ENCODE results near the gene SPOUT1.
"Not testable (repeated sequence)": the region's sequence is repeated elsewhere in the genome, so short reads cannot be mapped to it uniquely, and the experiment has no call there.

The SPOUT1 gene, protein sequence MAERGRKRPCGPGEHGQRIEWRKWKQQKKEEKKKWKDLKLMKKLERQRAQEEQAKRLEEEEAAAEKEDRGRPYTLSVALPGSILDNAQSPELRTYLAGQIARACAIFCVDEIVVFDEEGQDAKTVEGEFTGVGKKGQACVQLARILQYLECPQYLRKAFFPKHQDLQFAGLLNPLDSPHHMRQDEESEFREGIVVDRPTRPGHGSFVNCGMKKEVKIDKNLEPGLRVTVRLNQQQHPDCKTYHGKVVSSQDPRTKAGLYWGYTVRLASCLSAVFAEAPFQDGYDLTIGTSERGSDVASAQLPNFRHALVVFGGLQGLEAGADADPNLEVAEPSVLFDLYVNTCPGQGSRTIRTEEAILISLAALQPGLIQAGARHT

DNA sequence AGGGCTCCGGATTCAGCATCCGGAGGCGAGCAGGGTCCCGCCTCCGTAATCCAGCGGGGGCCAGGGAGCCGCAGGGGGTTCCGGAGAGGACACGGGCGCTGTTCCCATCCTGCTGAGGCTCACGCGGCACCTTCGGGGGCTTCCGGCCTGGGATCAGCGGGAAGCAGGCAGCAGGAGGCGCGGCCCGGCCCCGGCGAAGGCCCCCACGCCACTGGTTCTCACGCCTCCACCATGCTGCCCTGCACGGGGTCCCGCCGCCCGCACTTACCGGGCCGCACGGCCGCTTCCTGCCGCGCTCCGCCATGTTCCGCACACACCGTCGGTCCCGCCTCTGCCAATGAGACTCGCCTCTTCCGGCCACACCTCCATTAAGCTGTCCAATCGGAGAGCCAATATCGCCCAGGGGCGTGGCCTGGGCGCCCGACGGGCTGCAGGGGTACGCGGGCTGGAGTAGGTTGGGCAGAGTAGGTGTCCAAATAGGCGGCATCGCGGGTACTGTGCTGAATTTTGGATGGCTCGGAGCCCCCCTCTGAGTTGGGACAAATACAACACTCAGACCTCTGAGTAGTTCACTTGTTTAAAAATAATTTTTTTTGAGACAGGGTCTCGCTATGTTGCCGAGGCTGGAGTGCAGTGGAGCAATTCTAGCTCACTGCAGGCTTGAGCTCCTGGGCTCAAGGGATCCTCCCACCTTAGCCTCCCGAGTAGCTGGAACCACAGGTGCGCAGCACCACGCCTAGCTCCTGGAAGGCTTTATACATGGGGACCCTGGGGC, at the start of gene SPOUT1:
TSS of gene SPOUT1 (minus strand) at position 318 of the 775 bp plus-strand sequence. CDS start at position 304, 14 bp downstream.
- DNase-seq = peak; percentile 94 to 96

DNA sequence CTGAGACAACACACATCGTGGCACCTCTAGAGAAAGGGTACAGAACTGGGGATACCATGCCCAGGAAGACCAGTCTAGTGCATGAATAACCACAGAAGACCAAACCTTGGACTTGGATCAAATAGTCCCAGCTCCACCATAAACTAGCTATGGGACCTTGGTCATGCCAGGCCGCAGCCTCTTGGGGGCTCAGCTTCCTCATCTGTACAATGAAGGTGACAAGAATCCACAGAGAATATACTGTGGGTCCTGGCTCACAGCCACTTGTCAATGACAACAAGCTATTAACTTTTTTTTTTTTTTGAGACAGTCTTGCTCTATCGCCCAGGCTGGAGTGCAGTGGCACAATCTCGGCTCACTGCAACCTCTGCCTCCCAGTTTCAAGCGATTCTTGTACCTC, 48.3 kb upstream of the SPOUT1 start:
- no peak for DNase-seq

- not testable (repeated sequence) for DNase-seq
These were observed 41.3 kb upstream of the SPOUT1 start for GRCh38 chr9:128870941-128871265.

GRCh38 chr9:128870128-128870940, 40.7 kb upstream of the SPOUT1 start:
- DNase-seq = no peak

GRCh38 chr9:128863647-128864046, 34.1 kb upstream of the SPOUT1 start:
- DNase-seq = peak; percentile 89 to 91

- DNase-seq = no peak
These were observed 32.8 kb upstream of the SPOUT1 start for GRCh38 chr9:128862401-128862851.

DNA sequence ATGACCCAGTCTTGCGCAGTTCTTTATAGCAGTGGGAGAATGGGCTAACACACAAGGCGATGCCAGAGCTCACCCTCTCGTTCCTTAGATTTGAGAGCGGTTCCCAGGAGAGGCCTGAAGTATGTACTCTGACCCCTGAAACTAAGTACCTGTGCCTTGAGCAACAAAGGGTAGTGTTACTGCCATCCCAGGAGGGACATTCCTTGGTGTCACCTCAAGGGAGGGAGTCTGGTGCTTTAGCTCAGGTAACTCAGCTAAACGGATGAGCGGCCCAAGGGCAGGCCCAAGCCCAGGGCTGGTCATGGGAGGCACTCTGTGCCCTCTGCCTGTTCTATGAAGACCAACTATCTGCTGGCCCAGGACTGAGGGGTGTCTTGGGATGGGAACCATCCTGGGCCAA, 31.9 kb upstream of the SPOUT1 start:
- DNase-seq = no peak

DNA sequence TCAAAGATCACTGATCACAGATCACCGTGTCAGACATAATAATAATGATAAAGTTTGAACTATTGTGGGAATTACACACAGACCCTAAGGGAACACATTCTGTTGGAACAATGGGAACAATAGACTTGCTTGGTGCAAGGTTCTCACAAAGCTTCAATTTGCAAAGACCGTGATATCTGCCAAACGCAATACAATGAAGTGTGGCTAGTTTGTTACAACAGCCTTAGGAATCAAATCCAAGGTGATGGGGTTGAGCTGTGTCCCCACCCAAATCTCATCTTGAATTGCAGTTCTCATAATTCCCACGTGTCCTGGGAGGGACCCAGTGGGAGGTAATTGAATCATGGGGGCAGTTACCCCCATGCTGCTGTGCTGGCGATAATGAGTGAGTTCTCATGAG, 31.3 kb upstream of the SPOUT1 start:
- DNase-seq = no peak

DNA sequence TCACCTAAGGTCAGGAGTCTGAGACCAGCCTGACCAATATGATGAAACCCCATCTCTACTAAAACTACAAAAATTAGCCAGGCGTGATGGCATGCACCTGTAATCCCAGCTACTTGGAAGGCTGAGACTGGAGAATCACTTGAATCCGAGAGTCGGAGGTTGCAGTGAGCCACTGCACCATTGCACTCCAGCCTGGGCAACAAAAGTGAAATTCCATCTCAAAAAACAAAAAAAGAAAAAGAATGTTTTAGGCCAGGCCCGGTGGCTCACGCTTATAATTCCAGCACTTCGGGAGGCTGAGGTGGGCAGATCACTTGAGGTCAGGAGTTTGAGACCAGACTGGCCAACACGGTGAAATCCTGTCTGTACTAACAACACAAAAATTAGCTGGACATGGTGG, 28.9 kb upstream of the SPOUT1 start:
- DNase-seq = not testable (repeated sequence)

DNA sequence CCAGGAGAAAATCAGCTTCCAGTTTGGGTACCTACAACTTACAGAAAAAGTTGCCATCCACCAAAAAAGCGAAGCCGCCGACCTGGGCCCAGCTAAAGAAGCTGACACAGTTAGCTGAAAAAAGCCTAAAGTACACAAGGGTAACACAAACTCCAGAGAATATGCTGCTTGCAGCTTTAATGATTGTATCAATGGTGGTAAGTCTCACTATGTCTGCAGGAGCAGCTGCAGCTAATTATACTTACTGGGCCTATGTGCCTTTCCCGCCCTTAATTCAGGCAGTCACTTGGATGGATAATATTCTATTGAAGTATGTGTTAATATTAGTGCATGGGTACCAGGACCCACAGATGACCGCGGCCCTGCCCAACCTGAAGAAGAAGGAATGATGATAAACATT, 24.9 kb upstream of the SPOUT1 start:
- not testable (repeated sequence) for DNase-seq

GRCh38 chr9:128852646-128853045, 23.1 kb upstream of the SPOUT1 start:
- DNase-seq = not testable (repeated sequence)

GRCh38 chr9:128851779-128852600, 22.4 kb upstream of the SPOUT1 start:
- DNase-seq = peak in 1 of 2 experiments; percentile 11

GRCh38 chr9:128851024-128851423, 21.4 kb upstream of the SPOUT1 start:
- DNase-seq = not testable (repeated sequence)

- DNase-seq = no peak
These were observed 18.2 kb upstream of the SPOUT1 start for GRCh38 chr9:128847803-128848202.

DNA sequence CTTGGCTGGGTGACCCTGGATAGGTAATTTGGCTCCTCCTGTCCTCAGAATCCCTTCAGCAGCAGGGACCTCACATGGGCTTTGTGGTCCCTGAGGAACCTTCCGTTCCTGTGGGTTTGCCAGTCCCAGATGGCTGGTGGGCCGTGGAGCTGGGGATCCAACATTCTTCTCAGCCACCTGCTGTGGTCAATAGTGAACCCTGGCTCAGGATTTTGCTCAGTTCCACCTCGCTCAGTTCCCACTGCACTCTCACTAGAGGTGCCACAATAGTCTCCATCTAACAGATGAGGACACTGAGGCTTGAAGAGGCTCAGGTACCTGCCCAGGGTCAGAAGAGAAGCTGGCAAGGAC, 17.1 kb upstream of the SPOUT1 start:
- DNase-seq = no peak

- DNase-seq = no peak
These were observed 15.8 kb upstream of the SPOUT1 start for GRCh38 chr9:128845186-128845931.

DNA sequence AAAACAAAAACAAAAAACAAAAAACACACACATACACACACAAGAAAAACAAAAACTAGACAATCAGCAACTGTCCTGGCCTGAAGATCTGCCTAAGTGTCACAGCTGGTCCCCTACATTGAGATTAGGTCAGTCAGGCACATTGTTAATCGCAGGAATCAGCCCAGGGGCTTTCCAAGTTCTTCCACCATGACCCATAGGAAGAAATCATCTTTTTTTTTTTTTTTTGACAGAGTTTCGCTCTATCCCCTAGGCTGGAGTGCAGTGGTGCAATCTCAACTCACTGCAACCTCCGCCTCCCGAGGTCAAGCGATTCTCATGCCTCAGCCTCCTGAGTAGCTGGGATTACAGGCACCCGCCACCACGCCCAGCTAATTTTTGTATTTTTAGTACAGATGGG, 13.6 kb upstream of the SPOUT1 start:
- not testable (repeated sequence) for DNase-seq

GRCh38 chr9:128841694-128842492, 12.3 kb upstream of the SPOUT1 start:
- no peak for DNase-seq

DNA sequence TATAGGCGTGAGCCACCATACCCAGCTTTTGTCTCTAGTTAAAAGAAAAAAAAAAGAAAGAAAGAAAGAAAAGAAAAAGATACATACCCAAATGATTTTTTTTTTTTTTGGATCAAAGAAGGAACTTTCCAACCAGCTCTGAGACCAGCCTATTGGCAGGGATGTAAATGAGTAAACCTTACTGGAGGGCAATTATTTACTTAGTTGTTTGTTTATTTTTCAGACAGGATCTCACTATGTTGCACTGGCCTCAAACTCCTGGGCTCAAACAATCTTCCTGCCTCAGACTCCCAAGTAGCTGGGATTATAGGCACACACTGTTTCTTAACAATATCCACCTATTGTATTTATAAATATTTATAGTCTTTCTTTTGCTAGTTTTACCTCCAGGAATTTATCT, 10.9 kb upstream of the SPOUT1 start:
- no peak for DNase-seq

GRCh38 chr9:128838338-128838737, 8.7 kb upstream of the SPOUT1 start:
- DNase-seq = no peak
